Lower leg skin (tissue), 3 donors: Measurements from ENCODE around the gene ACBD5.

ENCODE experiments used
- CTCF ChIP-seq, 3 donors: fragments of 450-650 bp; IDR thresholded peaks; one replicate each; pipeline ENCODE4 v1.5.1; 2016; ENCODE audit warnings: antibody characterized with exemption in 3 of 3, mild to moderate bottlenecking in 3 of 3, moderate library complexity in 2 of 3
- POLR2A ChIP-seq, 2 donors: fragments of 450-650 bp; IDR thresholded peaks; one replicate each; pipeline ENCODE4 v1.6.1; 2016 to 2017; ENCODE audit warnings: antibody characterized with exemption in 2 of 2, mild to moderate bottlenecking in 1 of 2, moderate library complexity in 1 of 2

- TF ChIP-seq POLR2A (IDR thresholded peaks at IDR 0.05), result no peak
- no peak for TF ChIP-seq CTCF (IDR thresholded peaks at IDR 0.05)
These were observed 44.5 kb upstream of the ACBD5 start for GRCh38 chr10:27285093-27285492.
